Measurements from ENCODE around the gene TNF. TPM values are rescaled to one million over a fixed set of nuclear protein-coding genes. Genes with fewer than 3 reads are reported as not detected.

The TNF gene
- total RNA-seq, result 1.3 and 5.7 TPM in 2 replicates

GRCh38 chr6:31575335-31575901, at the start of gene TNF:
TSS of gene TNF (plus strand) at chr6:31575565. CDS start at chr6:31575742, 177 bp downstream.

GRCh38 chr6:31528821-31529328, 46.5 kb upstream of the TNF start, which contains the start of gene MCCD1:
TSS of gene MCCD1 (plus strand) at chr6:31528962. CDS start at chr6:31529015, 53 bp downstream.

GRCh38 chr6:31541658-31542521, 33.5 kb upstream of the TNF start, which contains the start of gene DDX39B:
TSS of gene DDX39B (minus strand) at chr6:31542003. CDS start at chr6:31540532, 1,471 bp downstream.

GRCh38 chr6:31546339-31546957, 28.9 kb upstream of the TNF start, which contains the start of gene ATP6V1G2:
TSS of gene ATP6V1G2 (minus strand) at chr6:31546608. CDS start at chr6:31546559, 49 bp downstream.

DNA sequence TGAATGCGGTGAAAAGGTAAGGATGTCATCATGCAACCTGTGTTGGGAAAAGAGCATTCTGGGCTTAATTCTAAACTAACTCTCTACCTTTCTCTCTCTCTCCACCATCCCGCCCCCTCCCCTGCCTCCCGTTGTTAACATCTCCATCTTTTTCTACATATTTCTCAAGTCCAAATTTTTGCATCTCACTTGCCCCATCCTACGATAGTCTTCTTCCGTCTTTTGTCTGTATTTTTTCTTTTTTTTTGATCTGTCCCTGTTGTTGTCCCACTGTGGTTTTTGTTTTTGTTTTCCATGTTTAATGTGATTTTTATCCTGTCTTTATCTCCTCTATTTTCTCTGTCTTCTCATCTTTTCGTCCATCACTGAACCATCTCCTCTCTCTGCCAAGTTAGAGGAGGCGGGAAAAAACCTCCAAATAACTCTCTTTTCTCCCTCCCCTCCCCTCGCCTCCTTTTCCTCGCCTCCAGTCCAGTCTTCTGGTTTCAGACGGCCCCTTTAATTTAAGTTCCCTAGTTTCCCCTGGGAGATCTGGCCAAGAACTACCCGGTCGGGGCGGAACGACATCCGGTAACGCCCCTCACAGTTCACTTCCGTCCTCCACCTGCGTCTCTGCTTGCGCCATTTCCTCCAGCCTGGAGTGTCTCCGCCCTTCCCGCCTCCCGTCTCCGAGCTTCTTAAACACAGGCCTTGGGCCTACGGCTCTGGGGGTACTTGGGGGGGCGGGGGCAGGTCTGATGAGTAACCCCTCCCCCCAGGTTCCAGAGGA, 28.2 kb upstream of the TNF start, which contains the start of gene NFKBIL1:
NFKBIL1 (plus strand) TSS at position 651 of the 769 bp plus-strand sequence; CDS start at position 738, 87 bp downstream.

DNA sequence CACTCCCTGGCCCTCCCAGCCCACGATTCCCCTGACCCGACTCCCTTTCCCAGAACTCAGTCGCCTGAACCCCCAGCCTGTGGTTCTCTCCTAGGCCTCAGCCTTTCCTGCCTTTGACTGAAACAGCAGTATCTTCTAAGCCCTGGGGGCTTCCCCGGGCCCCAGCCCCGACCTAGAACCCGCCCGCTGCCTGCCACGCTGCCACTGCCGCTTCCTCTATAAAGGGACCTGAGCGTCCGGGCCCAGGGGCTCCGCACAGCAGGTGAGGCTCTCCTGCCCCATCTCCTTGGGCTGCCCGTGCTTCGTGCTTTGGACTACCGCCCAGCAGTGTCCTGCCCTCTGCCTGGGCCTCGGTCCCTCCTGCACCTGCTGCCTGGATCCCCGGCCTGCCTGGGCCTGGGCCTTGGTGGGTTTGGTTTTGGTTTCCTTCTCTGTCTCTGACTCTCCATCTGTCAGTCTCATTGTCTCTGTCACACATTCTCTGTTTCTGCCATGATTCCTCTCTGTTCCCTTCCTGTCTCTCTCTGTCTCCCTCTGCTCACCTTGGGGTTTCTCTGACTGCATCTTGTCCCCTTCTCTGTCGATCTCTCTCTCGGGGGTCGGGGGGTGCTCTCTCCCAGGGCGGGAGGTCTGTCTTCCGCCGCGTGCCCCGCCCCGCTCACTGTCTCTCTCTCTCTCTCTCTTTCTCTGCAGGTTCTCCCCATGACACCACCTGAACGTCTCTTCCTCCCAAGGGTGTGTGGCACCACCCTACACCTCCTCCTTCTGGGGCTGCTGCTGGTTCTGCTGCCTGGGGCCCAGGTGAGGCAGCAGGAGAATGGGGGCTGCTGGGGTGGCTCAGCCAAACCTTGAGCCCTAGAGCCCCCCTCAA, 3.1 kb upstream of the TNF start, which contains the start of gene LTA:
LTA (plus strand) TSS at position 249 of the 871 bp plus-strand sequence; CDS start at position 703, 454 bp downstream.

GRCh38 chr6:31582230-31582643, 6.9 kb downstream of the TNF start, which contains the start of gene LTB:
TSS of gene LTB (minus strand) at chr6:31582424. CDS start at chr6:31582417, 7 bp downstream.

GRCh38 chr6:31586008-31586407, 10.6 kb downstream of the TNF start, which contains the start of gene LST1:
TSS of gene LST1 (plus strand) at chr6:31586277. CDS start at chr6:31587300, 1,023 bp downstream.

DNA sequence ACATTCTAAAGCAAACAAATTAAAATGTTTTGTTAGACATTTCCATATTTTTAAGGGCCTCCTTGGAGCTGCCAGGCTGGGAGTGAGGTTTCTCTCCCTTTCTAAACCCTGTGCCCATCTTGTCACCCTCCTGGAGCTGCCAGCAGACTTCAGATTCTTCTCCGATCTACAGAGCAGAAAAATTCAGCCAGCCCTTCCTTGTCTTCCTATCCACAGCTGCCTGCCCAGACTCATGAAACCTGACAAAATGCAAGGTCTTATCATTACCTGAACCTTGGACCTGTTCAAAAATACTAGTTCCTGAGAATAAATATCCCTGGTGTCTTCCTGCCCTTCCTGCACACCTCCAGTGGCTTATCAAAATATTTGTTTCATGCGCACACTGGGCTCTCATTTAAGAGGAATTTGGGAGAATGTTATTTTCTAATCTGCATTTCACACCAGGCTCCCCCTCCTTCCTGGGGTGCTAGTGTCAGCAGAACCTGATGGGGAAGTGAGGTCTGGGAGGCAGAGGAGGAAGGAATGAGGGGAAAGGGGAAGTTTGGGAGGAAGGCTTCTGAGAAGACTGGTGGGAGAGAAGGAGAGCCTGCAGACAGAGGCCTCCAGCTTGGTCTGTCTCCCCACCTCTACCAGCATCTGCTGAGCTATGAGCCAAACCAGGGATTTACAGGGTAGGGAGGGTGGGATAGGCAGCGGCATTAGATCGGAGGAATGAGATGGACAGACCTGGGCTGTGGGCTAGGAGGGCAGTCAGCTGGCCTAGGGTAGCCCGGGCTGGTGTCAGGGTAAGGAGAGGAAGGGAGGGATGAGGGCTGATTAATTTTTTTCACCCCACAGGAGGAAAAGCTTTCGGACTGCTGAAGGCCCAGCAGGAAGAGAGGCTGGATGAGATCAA, 39.6 kb downstream of the TNF start, which contains the start of gene AIF1:
AIF1 (plus strand) TSS at position 551 of the 895 bp plus-strand sequence; CDS start at position 647, 96 bp downstream.

GRCh38 chr6:31620586-31621319, 45.4 kb downstream of the TNF start, which contains the start of gene PRRC2A:
TSS of gene PRRC2A (plus strand) at chr6:31620715. CDS start at chr6:31622790, 2,075 bp downstream.

Other genes with a start within 250 kb of the TNF start
- gene HLA-B, start 218.4 kb upstream of the TNF start, total RNA-seq, result 50.8 and 163 TPM in 2 replicates
- gene MICA, start 172.0 kb upstream of the TNF start, total RNA-seq, result 29.4 and 71.7 TPM in 2 replicates
- gene MICB, start 77.4 kb upstream of the TNF start, total RNA-seq, result 7.5 and 28.2 TPM in 2 replicates
- not detected in 2 replicates for gene MCCD1, start 46.6 kb upstream of the TNF start, total RNA-seq
- 416 and 449 TPM in 2 replicates for gene DDX39B, start 33.6 kb upstream of the TNF start, total RNA-seq
- gene ATP6V1G2, start 29.0 kb upstream of the TNF start, total RNA-seq, result 0.63 and 0.98 TPM in 2 replicates
- gene NFKBIL1, start 28.0 kb upstream of the TNF start, total RNA-seq, result 15.2 and 45.0 TPM in 2 replicates
- not detected in 2 replicates for gene LTA, start 3.3 kb upstream of the TNF start, total RNA-seq
- gene LTB, start 6.9 kb downstream of the TNF start, total RNA-seq, result 1.3 and 2.0 TPM in 2 replicates
- not detected in 2 replicates for gene LST1, start 10.7 kb downstream of the TNF start, total RNA-seq
- not detected in 2 replicates for gene NCR3, start 17.4 kb downstream of the TNF start, total RNA-seq
- not detected in 2 replicates for gene AIF1, start 39.7 kb downstream of the TNF start, total RNA-seq
- gene PRRC2A, start 45.1 kb downstream of the TNF start, total RNA-seq, result 145 and 181 TPM in 2 replicates
- 343 and 397 TPM in 2 replicates for gene BAG6, start 77.1 kb downstream of the TNF start, total RNA-seq
- 2.8 and 5.2 TPM in 2 replicates for gene APOM, start 80.3 kb downstream of the TNF start, total RNA-seq
- gene C6orf47, start 85.2 kb downstream of the TNF start, total RNA-seq, result 13.0 and 16.7 TPM in 2 replicates
- gene GPANK1, start 89.4 kb downstream of the TNF start, total RNA-seq, result 10.1 and 12.8 TPM in 2 replicates
- gene CSNK2B, start 90.5 kb downstream of the TNF start, total RNA-seq, result 302 and 333 TPM in 2 replicates
- 1.3 and 2.3 TPM in 2 replicates for gene LY6G5B, start 94.4 kb downstream of the TNF start, total RNA-seq
- gene LY6G5C, start 105.5 kb downstream of the TNF start, total RNA-seq, result 0.65 TPM in 1 of 2 replicates, not detected in the other
- gene ABHD16A, start 127.8 kb downstream of the TNF start, total RNA-seq, result 31.6 and 46.3 TPM in 2 replicates
- not detected in 2 replicates for gene LY6G6F, start 131.3 kb downstream of the TNF start, total RNA-seq
- not detected in 2 replicates for gene LY6G6D, start 139.8 kb downstream of the TNF start, total RNA-seq
- gene LY6G6C, start 146.2 kb downstream of the TNF start, total RNA-seq, result not detected in 2 replicates
- gene MPIG6B, start 147.8 kb downstream of the TNF start, total RNA-seq, result not detected in 2 replicates
- gene DDAH2, start 153.7 kb downstream of the TNF start, total RNA-seq, result 38.1 and 92.2 TPM in 2 replicates
- gene CLIC1, start 161.0 kb downstream of the TNF start, total RNA-seq, result 577 and 1,120 TPM in 2 replicates
- gene MSH5, start 164.4 kb downstream of the TNF start, total RNA-seq, result 9.3 and 17.6 TPM in 2 replicates
- gene SAPCD1, start 187.1 kb downstream of the TNF start, total RNA-seq, result 1.0 and 5.7 TPM in 2 replicates
- 0.81 and 9.8 TPM in 2 replicates for gene VWA7, start 201.8 kb downstream of the TNF start, total RNA-seq
- gene VARS1, start 220.2 kb downstream of the TNF start, total RNA-seq, result 85.2 and 165 TPM in 2 replicates
- 71.0 and 128 TPM in 2 replicates for gene LSM2, start 231.4 kb downstream of the TNF start, total RNA-seq
- gene HSPA1L, start 239.7 kb downstream of the TNF start, total RNA-seq, result 0.16 and 0.76 TPM in 2 replicates
- gene HSPA1A, start 240.0 kb downstream of the TNF start, total RNA-seq, result 55.9 and 60.6 TPM in 2 replicates